RWPE1 (cell line): ENCODE data around the gene ERC2.

Experiments
- CTCF ChIA-PET: fragments of 350-600 bp; sonication (Branson Sonifier 250); formaldehyde crosslinking; extraction: SDS; loops from one replicate; lab custom pipeline; 2021; lab: Yijun Ruan, JAX
- POLR2A ChIA-PET: fragments of 400-600 bp; formaldehyde crosslinking; extraction: SDS; loops from one replicate; lab custom pipeline; 2020; ENCODE audit warnings: antibody characterized with exemption; ENCODE audit not compliant: low non-redundant PET; lab: Yijun Ruan, JAX
- DNase-seq: peaks from one replicate; pipeline ENCODE4 v3.0.0; 2012; ENCODE audit warnings: low spot score
- H3K27ac ChIP-seq: fragments of 450-650 bp; 2 replicates; pipeline ENCODE4 v1.5.1; 2017
- CTCF ChIP-seq: fragments of 450-650 bp; conservative IDR thresholded peaks from 2 replicates; pipeline ENCODE4 v1.5.1; 2017; ENCODE audit warnings: low read depth, mild to moderate bottlenecking

ERC2 gene

GRCh38 chr3:55630280-55630920 lies 837.9 kb downstream of the ERC2 start:
- DNase-seq, result no peak
- POLR2A ChIA-PET, result no interaction called here
- H3K27ac ChIP-seq, result no peak overlapping the region
- CTCF ChIA-PET, result no interaction called here
- no peak for TF ChIP-seq CTCF

GRCh38 chr3:55629432-55629831 lies 838.8 kb downstream of the ERC2 start:
- ChIA-PET CTCF (interaction anchor here (0.6 kb wide), 1 partner anchor 1540 kb away, joined by 3 read pairs; no protein-coding TSS in a partner anchor), POLR2A (no interaction called here)
- TF ChIP-seq CTCF, result no peak
- DNase-seq, result no peak
- H3K27ac ChIP-seq, result no peak overlapping the region

- H3K27ac ChIP-seq, result no peak overlapping the region
- TF ChIP-seq CTCF, result no peak
- POLR2A ChIA-PET, result no interaction called here
- no peak for DNase-seq
- CTCF ChIA-PET, result no interaction called here
These were observed 842.0 kb downstream of the ERC2 start for GRCh38 chr3:55626279-55626665.

- ChIA-PET POLR2A (no interaction called here), CTCF (no interaction called here)
- peak; percentile 55 for DNase-seq
These were observed 844.0 kb downstream of the ERC2 start for GRCh38 chr3:55624238-55624637.

GRCh38 chr3:55623786-55624185 lies 844.5 kb downstream of the ERC2 start:
- no peak overlapping the region for H3K27ac ChIP-seq
- ChIA-PET CTCF (no interaction called here), POLR2A (no interaction called here)
- no peak for TF ChIP-seq CTCF
- no peak for DNase-seq

More at GRCh38 chr3:55624238-55624637, 844.0 kb downstream of the ERC2 start:
- H3K27ac ChIP-seq, result no peak overlapping the region
- no peak for TF ChIP-seq CTCF

- POLR2A ChIA-PET, result no interaction called here
- CTCF ChIA-PET, result no interaction called here
- no peak overlapping the region for H3K27ac ChIP-seq
- no peak for TF ChIP-seq CTCF
- DNase-seq, result no peak
These were observed 845.5 kb downstream of the ERC2 start for GRCh38 chr3:55622733-55623132.
